Body of pancreas (tissue), 4 donors: ENCODE data around the gene ABL1.

ENCODE experiments used
- CTCF ChIP-seq, 7 experiments: fragments of 450-650 bp in 4 of 7; fragments of 200-600 bp in 3 of 7; sonication (generic) in 3 of 7; IDR thresholded peaks; one replicate each; pipeline ENCODE4 v1.5.1; 2016 to 2019; ENCODE audit warnings: antibody characterized with exemption in 7 of 7
- POLR2A ChIP-seq, 3 donors: fragments of 450-650 bp; IDR thresholded peaks; one replicate each; pipeline ENCODE4 v1.6.1; 2016; ENCODE audit warnings: antibody characterized with exemption in 3 of 3, mild to moderate bottlenecking in 2 of 3

GRCh38 chr9:130897105-130897751 lies 62.2 kb downstream of the ABL1 start:
- TF ChIP-seq POLR2A (IDR thresholded peaks at IDR 0.05) (no peak), CTCF (IDR thresholded peaks at IDR 0.05) (no peak)
